Measurements from ENCODE around the gene ULK3.

The ULK3 gene

DNA sequence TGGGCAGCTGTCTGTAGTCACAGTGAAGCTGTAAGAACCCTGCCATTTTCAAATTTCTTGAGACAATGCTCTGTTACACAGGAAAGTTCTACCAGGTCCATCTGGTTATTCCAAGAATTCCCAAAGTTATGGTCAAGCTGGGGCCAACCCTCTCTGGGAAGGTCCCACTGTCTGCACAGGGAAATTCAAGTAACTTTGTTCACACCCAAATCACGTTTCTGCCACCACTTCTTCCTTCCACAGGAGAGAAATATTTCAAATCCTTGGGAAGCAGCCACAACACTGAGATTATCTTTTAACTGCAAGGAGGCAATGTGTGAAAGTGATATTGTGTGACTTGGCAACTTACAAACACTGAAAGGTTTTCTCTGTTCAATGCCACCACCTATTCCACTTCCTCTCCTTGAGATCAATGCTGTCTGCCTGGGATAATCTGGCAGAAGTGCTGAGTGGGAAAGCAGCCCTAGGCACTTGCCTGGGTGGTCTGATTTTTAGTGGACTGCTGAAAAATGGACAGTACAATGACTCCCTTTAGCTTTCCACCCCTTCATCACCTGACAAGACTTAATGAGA is 24.6 kb upstream of the ULK3 start:
- DNase-seq = no peak

DNA sequence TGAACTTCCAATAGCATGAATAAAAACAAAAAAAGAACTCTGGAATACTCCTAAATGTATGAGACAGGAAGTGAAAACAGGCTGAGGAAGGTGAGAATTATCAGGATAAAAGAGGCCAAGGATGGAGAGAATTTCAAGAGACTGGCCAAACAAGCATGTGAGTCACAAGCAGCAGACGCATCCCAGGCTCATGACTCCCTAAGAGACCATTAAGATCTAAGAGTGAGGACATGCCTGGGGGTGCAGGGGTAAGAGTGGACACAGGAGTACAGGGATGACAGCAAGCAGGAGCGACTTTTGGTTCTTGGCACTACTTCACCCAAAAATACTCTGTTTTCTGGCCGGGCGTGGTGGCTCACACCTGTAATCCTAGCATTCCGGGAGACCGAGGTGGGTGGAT is 23.1 kb upstream of the ULK3 start:
- no peak for DNase-seq

DNA sequence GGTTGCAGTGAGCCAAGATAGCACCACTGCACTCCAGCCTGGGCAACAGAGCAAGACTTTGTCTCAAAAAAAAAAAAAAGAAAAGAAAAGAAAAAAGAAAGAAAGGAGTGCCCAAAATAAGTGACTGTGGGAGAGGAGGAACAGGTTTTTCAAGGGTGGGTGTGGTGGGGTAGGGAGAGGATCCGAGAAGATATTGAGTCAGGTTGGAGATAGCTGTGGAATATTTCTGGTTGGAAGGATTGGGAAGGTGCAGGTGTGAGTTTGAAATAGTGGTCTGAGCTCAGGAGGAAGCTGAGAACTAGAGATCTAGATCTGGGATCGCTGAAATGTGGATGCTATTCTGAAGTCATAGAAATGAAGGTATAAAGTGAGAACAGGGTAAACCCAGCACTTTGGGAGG is 22.4 kb upstream of the ULK3 start:
- DNase-seq = no peak

DNA sequence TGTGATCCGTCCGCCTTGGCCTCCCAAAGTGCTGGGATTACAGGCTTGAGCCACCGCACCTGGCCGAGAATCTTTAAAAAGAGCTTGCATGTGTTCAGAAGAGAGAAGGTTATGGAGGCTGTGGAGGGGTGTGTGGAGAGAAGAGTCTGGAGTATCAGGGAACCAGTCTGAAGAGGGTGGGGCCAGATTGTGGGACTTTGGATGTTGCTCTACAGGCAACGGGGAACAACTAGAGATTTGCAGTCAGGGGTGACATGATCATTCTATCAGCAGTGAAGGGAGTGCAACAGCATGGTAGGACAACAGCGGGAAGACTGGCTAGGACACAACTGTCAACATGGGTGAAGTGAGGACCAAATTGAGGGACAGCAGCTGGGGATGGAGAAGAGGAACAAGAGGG is 21.3 kb upstream of the ULK3 start:
- DNase-seq = no peak

DNA sequence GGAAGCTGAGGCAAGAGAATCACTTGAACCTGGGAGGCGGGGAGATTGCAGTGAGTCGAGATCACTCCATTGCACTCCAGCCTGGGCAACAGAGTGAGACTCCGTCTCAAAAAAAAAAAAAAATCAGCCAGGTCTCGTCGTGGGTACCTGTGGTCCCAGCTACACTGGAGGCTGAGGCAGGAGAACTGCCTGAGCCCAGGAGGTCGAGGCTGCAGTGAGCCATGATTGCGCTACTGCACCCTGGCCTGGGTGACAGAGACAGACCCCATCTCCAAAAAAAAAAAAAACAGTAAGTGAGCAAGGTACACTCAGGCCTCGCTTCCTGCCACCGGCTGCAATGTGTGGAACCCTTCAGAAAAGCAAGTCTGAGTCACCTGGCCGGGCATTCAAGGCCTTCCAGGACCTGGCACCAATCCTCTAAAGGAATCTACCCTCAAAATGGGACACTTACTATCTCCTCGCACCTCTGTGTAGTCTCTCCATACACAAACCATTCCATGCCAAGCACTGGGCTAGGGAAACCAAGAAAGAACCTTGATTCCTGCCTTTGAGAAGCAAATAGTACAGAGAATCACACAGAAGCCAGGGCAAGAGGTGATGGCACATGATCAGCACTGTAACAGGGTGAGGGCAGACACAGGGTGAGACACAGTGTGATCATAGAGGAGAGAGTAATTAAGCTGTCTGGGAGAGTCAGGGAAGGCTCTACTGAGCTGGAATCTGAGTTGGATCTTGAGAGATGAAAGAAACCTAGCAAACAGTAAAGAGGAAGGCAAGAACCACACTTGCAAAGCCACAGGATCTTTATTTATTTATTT is 20.5 kb upstream of the ULK3 start:
- DNase-seq = no peak

DNA sequence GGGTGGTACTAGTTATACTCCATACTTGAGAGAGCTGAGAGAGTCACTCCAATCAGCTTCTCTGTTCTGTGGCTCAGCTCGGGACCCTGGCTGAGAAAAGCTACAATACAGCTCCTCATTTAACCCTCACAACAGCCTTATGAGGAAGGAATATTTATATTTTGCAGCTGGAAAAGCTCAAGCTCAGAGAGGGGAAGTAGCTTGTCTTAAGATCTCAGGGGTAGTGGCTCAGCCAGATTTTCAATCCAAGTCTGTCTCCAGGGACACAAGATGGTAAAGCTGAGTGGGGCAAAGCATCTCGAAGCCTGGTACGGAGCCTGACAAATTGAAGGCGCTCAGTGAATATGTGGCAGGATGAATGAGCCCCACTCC is 15.4 kb upstream of the ULK3 start:
- no peak for DNase-seq

DNA sequence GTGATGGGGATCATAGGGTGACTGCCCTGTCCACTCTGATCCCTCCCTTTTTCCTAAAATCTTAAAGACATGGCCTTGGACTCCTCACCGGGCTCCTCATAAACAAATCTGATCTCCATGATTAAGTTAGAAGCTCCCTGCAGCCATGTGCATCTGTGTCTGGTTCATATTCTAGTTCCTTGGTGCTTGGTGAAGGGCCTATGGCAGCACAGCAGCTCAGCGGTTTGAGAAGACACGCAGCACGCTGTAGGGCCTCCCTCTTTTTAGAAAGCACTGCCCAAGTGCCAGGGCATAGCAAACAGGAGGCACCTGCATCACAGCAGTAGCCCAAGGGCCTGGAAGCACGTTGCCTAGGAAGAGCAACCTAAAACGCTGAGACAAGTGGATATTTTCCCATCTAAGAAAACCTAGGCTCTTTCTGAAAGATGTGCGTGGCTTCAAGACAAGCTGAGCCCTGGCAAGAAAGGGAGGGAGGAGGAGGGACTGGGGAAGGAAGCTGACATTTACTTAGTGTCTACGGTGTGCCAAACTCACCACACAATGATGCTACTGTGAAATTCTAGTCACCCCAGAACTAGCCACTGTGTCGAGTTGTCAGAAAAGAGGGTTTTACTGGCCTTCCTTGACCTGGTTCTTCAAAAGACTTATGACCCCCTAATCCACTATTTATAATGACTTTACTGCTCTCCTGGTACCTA is 14.9 kb upstream of the ULK3 start:
- DNase-seq = no peak

DNA sequence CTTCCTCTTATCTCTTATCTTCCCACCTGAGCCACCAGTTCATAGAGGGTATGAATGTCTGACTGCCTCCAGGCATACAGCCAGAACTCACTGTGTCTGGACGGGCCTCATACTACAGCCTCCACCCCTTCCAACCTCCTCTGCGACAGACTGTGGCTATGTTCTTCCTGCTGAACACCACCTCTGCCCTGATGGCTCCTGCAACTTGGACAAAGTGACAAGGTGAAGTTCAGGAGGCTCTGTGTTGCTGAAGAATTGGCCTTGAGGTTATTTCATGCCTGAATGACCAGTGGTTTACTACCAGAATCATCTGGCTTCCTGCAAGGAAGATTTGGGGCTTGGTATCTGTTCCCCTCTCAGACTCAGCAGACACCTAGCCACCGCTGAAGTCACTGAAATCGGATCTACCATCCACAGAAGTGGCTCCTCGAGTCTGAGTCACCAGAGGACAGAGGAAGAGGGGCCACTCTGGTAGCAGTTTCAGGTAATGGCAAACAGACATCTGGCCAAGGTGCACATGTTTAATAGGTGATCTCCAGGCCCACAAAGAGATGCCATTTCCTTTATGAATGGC is 14.2 kb upstream of the ULK3 start:
- DNase-seq = no peak

DNA sequence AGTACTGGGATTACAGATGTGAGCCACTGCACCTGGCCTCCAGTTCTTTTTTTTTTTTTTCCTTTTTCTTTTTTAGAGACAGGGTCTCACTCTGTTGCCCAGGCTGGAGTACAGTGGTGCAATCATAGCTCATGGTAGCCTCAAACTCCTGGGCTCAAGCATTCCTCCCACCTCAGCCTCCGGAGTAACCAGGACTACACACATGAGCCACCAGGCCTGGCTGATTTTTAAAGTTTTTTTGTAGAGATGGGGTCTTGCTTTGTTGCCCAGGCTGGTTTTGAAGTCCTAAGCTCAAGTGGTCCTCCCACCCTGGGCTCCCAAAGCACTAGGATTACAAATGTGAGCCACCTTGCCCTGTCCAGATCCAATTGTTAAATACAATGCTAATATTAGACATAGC is 13.6 kb upstream of the ULK3 start:
- DNase-seq = no peak

DNA sequence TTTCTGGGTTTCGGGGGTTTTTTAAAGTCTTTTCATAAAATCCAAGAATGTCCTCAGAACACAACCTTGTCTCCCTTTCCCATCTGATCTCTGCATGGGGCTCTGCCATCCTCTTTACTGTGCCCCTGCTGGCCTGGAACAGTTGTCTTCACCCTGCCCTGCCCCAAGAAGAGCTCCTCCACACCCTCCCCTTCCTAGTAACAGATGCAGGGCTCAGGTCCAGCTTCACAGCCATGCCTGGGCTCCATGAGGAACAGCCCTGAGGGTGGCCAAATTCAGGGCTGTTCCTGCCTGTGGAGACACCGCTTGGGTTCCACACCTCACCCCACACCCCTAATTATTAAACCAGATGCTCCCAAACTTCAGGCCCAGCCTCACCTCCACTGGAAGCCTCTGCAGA is 12.9 kb upstream of the ULK3 start:
- no peak for DNase-seq

DNA sequence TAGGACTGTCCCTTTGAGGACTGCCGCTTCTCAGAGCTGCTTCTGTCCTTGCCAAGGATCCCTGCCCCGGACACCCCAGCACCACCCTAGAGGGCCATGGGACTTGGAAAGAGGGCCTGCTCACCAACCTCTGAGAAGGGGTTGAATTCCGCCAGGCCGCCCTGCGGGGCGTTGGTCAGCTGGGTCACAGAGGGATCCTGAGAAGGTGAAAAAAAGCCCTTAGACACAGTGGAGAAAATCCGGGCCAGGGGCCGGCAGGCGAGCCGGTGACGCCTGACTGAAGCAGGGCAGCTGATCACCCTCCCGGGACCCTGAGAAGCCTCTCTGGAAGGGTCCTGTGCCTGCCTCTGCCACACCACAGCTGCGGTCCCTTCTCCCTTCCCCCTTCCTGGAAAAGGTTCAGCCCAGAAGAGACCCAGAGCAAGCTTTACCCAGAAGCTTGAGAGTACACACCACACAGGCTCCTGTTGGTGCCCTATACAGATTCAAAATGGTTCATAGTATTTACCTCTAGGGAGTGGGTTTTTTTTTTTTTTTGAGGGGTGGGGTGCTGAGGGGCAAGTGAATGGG is 11.6 kb upstream of the ULK3 start:
- DNase-seq = no peak

DNA sequence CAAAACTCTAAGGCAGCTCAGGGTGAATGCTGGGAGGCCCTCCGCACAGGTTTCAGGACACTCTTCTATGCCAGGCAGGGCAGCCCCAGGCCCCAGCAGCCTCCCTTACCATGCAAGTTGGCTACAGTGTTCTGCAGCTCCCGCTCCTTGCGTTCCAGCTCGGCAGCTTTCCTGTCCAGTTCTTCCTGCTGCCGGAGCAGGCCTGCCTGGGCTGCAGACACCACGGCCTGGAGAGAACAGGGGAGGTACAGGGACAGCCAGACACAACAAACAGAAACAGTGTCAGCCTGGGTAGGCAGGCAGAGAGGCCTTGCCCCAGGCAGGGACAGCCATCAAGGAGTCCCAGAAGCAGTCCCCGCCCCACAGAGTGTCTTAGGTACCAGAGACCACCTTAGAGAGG is 9.0 kb upstream of the ULK3 start:
- no peak for DNase-seq

DNA sequence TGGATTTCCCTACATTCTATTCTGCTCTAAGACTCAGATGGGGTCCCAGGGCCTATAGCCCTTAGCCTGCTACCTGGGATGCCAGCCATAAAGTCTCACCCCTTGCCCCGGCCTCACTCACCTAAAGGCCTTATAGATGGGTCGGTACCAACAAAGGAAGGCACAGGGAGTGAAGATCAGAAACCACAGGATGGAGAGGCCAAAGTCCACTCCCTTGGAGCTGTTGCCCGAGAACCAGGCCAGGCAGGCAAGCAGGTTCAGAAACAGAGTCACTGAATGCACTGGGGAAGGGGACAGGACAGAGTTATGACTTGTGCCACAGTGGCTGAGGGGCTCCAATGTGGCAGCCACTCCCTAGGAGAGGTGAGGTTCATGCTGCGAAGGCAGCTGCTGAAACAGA is 7.4 kb upstream of the ULK3 start:
- DNase-seq = no peak

DNA sequence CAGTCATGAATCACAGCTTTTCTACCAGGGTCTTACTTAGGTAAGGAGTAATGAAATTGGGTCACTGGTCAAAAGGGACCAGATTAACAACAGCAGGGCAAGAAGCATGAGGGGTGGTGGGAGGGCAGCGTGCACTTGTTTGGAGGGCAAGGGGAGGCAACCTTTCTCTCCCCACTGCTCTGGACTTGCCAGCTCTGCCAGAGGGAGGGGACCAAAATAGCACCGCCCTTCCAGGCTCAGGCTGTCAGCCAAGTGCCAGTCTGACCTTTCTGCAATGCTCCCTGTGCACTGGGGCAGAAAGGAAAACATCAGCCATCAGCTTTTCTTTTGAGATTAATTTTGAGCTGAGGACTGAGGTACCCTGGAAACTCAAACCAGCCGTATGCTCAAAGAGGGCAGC is 4.5 kb upstream of the ULK3 start:
- DNase-seq = no peak

DNA sequence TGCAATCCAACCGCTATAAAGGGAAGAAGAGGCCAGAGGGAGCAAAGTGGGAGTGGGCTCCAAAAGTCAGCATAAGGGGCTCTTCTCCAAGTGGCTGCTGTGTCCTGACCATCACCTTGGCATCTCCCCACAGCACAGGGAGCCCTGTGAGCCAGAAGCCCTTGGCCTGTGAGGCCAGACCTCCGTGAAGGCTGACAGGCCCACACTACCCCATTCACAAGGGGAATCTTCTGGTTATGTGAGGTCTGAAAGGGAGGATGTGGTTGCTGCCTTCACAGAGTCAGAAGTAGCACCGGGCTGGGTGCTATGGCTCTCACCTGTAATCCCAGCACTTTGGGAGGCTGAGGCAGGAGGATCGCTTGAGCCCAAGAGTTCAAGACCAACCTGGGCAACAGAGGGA is 2.6 kb upstream of the ULK3 start:
- DNase-seq = no peak

DNA sequence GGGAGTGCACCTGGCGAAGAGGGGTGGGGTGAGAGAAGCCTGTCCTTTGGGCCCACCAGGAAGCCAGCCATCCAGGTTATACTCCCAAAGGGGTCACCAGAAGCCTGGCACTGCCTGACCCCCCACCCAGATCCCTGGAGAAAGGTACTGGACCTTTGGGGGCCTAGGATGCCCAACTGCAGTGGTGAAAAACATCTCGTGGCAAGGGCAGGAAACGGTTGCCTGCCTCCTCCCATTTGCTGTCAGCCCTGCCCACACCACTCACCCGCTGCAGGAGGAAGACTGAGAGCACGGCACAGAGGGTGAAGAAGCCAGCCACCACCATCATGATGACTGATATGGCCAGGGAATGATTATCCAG is 2.2 kb upstream of the ULK3 start:
- DNase-seq = no peak

DNA sequence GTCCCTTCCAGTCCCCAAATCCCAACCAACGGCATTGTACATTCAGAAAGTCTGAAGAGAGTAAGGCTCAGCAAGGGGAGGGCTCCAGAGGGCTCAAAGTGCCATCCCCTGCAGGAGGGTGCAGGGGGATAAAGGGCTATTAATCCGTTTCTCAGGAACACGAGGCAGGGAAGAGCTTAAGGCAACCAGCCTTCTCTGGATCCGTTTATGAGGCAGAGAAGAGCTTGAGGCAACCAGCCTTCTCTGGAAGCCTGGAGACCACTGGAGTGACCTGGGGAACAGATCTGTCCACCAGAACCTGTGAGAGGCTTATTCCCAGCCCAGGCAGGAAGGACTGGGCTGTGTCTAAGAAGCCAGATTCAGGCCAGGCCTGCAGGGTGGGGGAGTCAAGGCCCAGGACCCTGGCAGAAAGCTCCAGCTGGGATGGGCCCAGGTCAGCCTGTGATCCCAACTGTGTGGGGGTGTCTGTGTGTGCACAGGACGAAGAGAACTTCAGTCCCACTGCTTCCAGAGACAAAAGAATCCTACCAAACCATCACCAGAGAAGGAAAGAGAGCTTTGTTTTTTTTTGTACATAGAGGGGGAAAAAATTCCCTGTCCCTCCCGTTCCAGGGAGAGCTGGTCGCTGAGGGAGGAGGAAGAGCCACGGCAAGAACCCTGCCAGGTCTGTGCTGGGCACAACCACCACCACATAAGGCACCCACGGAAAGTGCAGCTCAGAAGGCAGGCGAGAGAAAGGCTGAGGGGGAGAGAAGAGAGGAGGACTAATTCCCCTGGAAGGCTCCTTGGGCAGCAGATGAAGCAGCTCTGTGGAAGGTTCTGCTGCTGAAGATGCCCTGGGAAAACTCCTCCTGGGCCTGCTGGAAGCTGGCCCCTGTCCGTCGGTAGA is 1.6 kb upstream of the ULK3 start:
- DNase-seq = no peak

DNA sequence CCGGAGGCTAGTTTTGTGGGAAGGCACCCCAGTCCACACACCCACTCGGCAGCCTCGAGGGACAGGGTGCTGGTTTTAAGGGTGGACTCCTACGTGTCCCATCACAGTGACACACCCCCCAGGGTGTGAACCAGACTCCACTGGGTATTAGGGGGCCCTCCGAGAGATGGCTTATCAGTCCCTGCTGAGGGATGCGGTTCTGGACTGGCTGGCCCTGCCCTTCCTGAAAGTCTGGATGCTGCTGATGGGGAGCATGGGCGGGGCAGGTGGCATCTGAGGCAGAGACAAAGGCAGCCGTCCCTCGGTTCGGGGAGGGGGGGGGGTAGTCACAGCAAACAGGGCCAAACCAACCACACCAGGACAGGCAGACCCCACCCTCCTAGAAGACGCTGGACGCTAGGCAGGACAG is 939 bp upstream of the ULK3 start:
- DNase-seq = no peak

DNA sequence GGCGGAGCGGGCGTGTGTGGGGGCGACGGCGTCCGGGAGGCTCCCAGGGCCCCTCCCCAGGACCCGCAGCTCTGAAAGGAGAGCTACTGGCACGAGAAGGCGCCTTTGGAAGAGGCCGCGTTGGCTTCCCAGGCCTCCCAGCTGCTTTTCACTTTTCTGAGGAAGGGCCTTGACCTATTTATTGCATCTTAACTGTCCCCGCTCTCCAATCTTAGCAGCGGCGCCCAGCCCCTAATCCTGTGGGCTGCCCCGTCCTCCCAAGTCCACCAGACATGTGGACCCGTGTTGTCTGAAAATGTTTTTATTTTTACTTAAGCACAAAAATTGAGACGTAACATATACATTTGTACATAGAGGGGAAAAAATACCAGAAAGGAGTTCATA is 481 bp upstream of the ULK3 start:
- DNase-seq = no peak

DNA sequence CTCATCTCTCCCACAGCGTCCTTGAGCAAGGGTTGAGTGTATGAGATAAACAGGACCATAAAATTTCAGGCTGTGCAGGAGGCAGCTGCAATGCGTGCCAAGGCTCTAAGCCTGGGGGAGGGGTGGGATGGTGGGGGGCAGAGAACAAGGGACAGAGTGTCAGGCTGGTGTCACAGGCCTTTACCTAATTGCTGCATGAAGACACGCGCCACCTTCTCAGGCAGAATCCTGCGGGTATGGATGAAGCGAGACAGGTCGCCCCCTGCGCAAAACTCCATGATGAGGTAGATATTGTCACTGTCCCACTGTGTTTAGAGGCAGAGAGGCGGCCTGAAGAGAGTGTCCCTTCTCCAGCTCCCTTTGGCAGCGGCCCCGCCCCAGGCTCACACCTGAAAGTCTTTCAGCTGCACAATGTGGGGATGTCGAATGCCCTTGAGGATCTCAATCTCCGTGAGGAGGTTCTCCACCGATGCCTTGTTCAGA is 1.0 kb downstream of the ULK3 start:
- DNase-seq = no peak

DNA sequence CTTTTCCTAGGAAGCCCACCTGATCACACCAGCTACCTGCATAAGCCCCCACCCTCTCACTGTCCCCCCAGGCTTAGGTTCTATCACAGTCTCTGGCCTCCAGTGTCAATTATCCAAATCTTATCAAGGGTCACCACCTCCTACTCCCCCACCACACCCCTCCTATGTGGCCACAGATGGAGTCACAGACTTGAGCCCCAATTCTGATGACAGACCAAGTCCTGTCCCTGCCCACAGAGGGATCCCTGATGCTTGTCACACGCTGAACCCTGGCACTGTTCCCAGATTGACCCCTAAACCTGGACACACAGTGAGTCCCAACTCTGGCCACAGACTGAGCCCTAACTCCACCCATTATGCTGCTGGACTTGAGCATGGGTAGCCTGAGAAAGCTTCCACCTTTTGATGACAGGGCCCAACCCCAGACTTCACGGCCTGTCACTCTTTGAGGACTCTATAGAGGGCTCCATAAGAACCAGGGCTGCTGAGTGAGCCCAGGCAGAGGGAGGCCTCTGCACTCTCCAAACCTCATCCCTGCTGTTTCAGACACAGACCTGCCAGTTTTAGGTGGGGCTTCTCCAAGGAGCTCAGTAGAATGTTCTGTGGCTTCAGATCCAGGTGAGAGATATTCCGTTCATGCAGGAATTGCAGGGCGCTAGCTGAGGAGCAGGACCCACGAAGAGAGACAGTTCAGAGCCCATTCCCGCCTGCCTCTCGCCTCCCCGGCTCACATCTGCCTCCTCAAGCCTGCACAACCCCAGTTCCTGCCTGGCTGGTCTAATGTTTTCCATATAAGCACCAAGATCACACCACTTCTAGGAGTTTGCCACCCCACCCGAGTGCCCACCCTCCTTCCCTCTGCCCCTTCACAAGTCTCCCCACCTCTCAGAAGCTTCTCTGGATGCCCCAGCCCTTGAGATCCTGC is 1.8 kb downstream of the ULK3 start:
- no peak for DNase-seq

Data from eye (tissue), 1 donor.